Stimulated activated CD4-positive, alpha-beta T cell treated with anti-CD3 and anti-CD28 coated beads, TNF-alpha, amount 100 ng/mL, for 24 hours (primary cell): Measurements from ENCODE around the gene PRKCE.

Source experiments
- DNase-seq, 3 experiments: peaks; one replicate each; pipeline ENCODE4 v3.0.0-alpha.2; 2020; ENCODE audit warnings: low read depth in 3 of 3

PRKCE gene

DNA sequence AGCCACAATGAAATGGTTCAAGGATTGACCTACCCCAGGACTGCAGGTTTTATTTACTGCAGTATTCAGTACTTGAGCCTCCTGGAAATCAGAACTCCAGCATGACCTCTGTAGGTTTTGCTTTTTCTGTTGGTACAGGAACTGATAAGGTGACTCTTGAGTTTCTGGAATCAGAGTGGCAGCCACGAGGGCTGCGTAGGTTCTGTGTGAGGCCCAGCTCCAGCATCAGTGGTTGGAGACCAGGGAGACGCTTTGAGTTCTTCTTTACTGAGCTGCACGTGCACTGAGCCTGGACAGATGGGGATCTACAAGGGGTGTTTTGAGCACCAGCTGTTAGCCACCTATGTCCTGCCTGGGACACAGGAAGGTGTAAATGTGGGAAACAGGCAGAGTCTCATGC, 423.0 kb downstream of the PRKCE start:
- no peak for DNase-seq

DNA sequence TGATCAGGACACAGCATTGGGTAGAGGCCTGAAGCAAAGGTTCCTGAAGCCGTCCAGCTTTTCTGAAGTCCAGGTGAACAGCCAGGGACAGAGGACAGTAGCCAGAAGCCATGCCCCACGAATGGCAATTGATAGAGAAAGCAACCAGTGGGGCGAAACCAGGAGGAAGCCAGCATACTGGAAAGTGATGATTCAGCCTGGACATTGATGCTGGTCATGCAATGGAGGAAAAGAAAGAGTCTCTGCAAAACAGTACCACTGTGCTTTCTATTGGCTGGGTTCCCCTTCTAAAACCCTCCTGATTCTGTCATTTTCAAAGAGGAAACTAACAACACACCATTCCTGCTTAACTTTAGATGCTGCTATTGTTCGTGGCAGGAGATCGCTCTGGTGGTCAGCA, 424.4 kb downstream of the PRKCE start:
- no peak for DNase-seq

DNA sequence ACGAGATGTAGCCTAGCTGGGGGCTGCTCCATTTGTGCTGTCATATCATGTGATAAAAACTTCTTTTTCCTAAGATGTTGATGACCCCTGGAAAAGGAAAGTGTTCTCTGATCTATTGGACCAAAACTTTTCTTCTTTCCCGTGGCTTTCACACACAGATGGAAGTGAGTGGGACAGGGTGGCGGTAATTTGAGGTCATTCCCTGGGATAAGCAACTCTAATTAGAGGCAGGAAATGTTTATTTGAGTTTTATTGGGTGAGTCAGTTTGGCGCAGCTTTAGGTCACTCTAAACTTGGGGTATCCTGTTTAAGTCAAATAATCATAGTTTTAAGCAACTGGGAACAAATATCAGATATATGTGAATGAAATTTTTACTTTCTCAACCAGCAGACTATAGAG, 424.8 kb downstream of the PRKCE start:
- DNase-seq: no peak

- no peak for DNase-seq
Measured at GRCh38 chr2:46076875-46077274, 425.4 kb downstream of the PRKCE start.

DNA sequence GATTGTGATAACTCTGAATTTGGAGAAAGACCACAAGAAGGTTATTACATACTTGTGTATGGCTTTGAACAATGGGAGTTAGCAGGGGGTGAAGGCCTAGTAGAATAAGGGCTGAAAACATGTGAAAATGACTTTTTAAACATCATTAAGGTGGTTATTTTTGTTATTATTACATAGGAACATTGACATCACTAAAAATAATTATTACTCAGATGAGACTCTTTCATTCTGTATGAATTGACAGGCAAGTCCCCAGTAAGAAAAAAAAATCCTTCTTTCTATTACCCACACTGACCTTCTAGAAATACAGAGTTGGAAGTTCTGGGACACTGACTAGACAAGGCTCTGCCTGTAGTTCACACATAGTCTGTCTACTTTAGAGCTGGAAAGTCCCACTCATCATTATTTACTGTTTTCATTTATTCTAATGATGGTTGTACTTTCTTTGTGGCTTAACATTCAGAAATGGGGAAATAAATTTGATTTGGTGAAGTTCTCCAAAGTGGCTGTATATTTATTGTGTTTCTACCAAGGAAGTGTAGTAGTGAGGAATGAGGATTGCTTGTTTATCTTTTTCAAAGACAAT, 426.1 kb downstream of the PRKCE start:
- DNase-seq: no peak

GRCh38 chr2:46079985-46080560, 428.6 kb downstream of the PRKCE start:
- DNase-seq: no peak

GRCh38 chr2:46082531-46083485, 431.3 kb downstream of the PRKCE start:
- DNase-seq: no peak

- no peak for DNase-seq
Measured at GRCh38 chr2:46086578-46087070, 435.1 kb downstream of the PRKCE start.

DNA sequence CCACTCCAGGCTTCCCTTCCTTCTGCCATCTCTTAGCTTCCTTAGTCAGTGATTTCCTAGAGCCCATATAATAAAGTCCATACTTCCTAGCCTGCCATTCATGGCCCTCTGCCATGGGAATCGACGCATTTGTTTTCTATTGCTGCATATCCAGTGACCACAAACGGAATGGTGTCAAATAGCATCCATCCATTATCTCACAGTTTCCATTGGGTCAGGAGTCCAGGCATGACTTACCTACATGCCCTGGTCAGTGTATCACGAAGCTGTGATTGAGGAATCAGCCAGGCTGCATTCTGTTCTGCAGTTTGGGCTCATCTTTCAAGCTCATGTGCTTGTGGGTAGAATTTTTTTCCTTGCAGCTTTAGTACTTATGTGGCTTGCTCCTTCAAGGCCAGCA, 436.0 kb downstream of the PRKCE start:
- no peak for DNase-seq

DNA sequence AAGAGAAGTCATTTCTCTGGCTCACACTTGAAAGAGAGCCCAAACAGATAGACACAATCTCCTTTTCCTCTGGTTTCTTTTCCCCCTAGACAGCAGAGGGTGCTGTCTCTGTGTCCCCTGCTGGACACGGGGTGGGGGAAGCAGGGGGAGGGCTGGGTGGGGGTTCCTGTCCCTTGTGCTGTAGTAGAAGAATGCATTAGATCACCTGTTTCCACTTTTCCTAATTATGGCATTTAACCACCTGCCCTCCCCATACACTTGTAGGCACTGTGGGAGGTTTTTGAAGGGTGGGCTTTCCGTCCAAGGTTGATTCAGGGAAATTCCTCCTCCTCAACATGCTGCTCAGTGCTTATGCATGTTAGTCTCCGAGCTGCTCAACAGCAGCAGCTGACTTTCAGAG, 439.5 kb downstream of the PRKCE start:
- DNase-seq: no peak

GRCh38 chr2:46091961-46092667, 440.6 kb downstream of the PRKCE start:
- DNase-seq: no peak

- no peak for DNase-seq
Measured at GRCh38 chr2:46094689-46095088, 443.2 kb downstream of the PRKCE start.

DNA sequence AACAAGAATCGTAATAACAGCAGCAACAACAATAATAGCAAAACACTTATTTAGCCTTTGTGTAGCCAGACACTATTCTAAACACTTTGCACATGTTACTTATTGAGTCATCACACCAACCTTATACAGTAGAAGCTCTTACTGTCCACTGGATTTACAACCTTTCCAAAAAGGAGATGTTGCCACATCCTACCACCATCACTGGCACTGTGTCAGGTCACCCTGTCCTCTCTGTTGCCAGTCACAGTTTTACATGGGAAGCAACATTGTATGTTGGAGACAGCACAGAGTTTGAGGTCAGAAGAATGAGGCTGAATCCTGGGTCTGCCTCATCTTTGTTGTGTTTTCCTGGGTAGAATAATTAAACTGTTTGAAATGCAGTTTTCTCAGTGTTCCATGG, 444.4 kb downstream of the PRKCE start:
- DNase-seq: no peak

- DNase-seq: no peak
Measured at GRCh38 chr2:46096260-46096659, 444.8 kb downstream of the PRKCE start.

DNA sequence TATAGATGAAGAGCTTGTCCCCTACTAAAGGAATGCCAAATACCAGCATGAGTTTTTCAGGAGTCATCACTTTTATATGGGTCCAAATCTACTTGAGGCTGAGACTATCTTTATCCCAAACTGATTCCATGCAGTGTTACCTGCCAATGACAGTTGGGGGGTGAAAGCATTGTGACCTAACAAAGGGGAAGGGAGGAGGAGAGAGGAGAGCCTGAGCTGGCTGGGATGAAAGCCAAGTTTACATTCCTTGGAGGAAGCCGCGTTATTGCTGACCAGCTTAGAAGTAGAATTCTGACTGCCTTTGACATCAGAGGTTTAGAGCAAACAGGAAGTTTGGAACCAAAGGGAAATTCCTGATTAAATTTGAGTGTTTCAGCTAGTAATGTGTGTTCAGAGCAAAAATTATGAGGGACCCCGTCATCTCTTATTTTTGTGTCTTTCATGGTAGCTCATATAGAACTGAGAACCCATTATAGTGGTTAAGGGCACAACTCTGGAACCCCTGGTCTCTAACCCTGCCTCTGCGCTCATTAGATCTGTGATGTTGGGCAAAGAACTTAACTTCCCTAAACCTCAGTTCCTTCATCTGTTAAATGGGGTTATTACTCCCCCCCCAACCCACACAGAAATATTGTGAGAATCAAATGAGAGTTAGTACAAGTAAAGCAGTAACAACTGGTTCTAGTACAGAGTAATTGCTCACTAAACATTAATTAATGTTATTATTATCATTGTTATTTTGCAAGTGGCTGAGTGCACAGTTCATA, 446.4 kb downstream of the PRKCE start:
- no peak for DNase-seq

GRCh38 chr2:46098621-46099062, 447.2 kb downstream of the PRKCE start:
- DNase-seq: no peak

DNA sequence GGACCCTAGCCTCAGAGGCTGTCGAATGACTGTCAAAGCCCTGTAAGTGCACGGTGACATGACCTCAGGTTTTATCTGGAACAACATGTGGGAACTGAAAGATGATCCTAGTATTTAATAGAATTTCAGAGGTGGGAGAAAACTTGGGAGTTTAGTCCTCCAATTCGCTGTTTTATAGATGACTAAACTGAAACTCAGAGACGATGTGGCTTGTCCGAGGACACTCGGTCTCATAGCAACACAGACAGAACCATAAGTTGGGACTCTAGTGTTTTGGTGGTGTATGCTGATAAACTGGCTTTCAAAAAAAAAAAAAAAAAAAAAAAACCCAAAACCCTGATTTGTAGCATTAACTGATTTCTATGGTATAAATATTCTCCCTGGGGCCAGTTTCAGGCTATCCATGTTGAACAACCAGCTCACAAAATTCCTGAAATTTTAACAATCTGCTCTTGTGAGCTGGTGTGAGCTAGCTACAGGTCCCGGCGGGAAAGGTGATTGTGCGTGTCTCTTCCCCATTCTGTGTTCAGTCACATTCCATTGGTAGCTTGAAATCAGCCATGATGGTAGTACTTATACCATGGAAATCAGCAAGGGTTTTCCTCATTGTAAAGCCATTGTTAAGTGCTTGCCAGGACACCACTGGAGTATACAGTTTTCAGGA, 450.2 kb downstream of the PRKCE start:
- no peak for DNase-seq

DNA sequence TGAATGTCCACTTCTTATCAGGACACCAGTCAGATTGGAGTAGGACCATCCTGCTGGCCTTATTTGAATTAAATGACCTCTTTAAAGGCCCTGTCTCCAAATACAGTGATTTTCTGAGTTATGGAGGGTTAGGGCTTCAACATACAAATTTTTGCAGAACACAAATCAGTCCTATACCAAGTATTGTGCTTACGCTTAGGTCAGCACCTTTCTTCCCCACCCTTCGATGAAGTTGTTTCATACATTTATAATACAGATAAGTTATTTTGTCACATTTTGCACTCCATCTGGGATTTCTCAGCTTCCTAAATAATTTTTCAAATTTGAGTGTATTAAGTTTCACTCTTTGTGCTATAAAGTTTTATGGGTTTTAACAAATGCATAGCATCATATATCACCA, 455.2 kb downstream of the PRKCE start:
- no peak for DNase-seq

DNA sequence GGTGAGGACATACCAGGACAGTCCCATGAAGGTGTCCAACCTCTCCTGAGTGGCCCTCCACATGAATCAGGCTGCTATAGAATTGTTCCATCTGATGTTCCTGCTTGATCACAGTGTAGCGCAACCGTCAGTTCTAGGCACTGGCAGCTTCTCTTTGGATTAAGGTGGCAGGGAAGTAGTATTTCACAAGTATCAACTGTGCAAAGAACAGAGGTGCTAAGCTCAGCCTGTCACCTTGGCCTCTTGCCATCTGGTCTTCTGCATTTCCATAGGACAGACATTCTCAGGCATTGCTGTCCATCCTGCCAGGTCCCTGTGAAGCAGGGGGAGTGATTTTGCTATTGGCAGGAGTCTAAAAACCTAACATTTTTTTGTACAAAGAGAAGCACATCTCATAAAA, 463.5 kb downstream of the PRKCE start:
- no peak for DNase-seq

DNA sequence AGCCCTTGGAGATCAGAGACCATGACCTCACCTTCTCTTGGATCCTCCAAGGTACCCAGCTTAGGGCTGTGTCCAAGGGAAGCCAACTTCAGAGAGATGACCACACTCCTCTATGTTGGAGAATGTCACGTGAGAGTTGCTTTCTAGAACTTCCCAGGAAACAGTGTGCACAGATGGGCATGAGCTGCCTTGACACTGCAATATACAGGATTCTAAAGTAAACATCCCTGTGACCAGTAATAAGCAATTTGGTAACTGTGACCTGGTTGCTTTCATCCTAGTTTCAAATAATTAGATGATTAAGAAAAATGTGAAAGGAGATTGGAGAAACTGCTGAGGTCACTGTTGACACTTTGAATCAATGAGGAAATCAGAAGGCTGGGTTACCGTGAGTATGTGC, 464.7 kb downstream of the PRKCE start:
- no peak for DNase-seq

- DNase-seq: no peak
Measured at GRCh38 chr2:46116553-46116991, 465.1 kb downstream of the PRKCE start.
